Inferior parietal cortex (tissue), 1 donor: Measurements from ENCODE around the gene IL1A.
"Not testable (repeated sequence)": the region's sequence is repeated elsewhere in the genome, so short reads cannot be mapped to it uniquely, and the experiment has no call there.

ENCODE experiments used
- DNase-seq: peaks from one replicate; pipeline ENCODE4 v3.0.0-alpha.2; 2016; ENCODE audit errors: extremely low spot score

IL1A gene, protein sequence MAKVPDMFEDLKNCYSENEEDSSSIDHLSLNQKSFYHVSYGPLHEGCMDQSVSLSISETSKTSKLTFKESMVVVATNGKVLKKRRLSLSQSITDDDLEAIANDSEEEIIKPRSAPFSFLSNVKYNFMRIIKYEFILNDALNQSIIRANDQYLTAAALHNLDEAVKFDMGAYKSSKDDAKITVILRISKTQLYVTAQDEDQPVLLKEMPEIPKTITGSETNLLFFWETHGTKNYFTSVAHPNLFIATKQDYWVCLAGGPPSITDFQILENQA

DNA sequence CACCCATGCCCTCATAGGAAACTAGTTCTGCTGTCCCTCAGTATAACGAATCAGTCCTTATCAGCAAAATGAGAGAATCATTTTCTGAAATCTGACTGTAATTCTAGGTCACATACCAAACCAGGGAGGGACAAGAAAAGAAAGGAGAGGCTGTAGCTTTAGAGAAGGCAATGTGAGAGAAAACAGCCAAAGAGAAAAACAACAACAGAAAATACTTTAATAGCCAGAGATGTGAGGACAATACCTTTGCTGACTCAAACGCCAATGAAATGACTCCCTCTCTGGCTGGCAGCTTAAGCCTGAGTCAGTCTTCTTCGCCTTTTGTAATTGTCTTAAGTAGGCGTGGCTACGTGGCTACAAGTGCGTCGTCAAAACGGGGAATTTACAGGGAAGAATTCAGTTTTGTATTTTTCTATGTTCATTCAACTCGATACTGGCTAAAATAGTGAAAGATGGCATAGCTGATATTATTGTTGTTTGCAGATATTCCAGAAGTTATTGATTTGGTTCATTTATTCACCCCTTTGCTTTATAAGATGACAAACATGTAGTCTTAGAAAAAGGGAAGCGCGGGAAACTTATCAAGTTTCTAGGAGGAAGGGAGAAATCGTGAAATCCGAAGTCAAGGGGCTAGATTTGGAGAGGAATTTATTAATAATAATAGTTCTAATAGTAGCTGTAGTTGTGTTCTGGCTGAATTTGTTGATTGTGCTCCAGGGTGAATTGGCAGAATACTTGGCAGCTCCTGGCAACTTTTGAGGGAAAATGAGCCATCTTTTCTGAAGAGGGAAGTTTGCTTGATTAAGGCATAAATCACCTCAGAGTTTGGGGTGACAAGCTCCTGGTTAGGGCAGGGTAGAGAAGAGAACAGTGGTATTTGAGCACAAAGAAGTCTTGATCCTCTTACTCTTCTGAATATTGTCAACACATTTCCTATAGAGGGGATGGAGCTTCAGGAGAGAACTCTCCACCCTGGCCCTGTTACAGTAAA lies at the start of gene IL1A:
Gene IL1A (minus strand): TSS at position 295 of the 991 bp plus-strand sequence. CDS start 723 bp downstream, outside the sequence.
- DNase-seq, result peak; percentile 16

GRCh38 chr2:112833976-112834375 lies 49.7 kb upstream of the IL1A start:
- no peak for DNase-seq

DNA sequence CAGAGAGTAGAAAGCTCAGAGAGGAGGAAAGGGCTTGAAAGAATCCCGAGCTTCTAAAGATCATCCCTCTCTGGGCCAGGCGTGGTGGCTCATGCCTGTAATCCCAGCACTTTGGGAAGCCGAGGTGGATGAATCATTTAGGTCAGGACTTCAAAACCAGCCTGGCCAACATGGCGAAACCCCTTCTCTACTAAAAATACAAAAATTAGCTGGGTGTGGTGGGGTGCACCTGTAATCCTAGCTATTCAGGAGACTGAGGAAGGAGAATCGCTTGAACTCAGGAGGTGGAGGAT lies 49.3 kb upstream of the IL1A start:
- DNase-seq, result not testable (repeated sequence)

DNA sequence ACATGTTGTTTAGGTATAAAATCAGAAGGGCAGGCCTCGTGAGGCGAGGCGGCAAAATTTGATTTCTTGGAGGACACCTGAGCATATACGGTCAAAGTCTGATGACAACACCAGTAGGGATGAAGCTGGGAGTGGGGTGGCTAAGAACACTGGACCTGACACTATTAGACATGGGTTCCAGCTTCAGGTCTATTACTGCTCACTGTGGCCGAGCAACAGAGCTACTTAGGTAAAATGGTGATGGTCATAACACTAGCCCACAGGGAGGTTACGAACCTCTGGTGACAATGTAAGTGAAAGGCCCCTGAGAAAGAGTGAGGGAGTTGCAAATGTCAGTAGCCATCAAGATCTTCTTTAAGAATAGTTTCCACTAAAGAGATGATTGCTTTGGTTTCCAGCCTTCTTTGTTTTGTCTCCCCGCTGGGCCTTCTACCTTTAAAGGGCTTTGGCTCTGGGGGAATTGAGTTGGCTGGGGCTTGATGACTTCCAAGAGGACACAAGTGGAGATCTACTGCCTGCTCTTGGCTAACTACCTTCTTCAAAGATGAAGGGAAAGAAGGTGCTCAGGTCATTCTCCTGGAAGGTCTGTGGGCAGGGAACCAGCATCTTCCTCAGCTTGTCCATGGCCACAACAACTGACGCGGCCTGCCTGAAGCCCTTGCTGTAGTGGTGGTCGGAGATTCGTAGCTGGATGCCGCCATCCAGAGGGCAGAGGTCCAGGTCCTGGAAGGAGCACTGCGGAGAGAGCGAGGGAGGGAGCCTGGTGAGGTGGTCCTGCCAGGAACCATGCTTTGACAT lies 48.7 kb upstream of the IL1A start:
- no peak for DNase-seq

- DNase-seq, result no peak
Measured at GRCh38 chr2:112831946-112832840, 47.9 kb upstream of the IL1A start.

DNA sequence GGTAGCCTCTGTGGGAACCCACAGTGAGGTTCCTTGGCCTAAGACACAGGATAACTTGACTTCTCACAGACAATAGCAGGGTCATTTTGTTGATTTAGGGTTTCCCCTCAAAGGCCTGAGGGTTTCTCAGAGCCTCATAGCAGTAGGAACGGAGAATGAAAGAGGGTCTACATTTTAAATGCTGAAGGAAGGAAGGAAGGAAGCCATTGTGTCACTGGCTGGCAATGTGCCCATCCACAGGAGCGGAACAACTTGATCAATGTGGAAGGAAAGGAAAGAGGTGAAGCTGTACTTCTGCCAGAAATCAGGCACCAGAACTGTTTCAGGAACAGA lies 47.2 kb upstream of the IL1A start:
- no peak for DNase-seq

DNA sequence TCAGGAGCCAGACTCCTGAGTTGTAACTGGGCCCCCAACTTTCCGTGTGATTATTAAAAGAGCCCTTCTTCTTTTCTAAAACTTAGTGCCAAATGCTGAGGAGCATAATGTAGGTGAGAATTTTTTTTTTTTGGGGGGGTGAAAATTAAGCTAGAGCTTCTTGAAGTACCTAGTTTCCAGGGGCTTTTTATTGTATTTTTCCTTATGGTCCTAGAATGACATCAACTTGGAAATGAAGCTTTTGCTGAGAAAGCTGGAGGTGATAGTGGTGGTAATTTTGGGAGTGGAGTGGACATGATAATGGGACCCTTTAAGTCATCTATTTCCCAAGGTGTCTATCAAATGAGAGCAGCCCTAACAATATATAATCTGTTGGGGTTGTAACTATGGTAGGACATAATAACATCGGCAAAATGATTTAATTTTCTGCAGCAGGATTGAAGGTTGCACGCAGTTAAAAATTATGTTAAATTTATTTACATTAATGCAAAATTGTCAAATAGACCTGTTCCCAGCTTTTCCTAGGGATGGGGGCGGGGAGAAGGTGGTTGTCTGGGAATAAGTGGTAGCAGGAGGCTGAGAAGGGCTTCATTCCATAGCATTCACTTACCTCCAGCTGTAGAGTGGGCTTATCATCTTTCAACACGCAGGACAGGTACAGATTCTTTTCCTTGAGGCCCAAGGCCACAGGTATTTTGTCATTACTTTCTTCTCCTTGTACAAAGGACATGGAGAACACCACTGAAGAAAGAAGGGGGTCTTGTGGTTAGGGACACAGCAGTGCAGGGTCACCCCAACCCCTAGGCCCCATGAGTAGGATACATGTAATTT lies 46.6 kb upstream of the IL1A start:
- no peak for DNase-seq

GRCh38 chr2:112829961-112830681 lies 45.8 kb upstream of the IL1A start:
- DNase-seq, result no peak

DNA sequence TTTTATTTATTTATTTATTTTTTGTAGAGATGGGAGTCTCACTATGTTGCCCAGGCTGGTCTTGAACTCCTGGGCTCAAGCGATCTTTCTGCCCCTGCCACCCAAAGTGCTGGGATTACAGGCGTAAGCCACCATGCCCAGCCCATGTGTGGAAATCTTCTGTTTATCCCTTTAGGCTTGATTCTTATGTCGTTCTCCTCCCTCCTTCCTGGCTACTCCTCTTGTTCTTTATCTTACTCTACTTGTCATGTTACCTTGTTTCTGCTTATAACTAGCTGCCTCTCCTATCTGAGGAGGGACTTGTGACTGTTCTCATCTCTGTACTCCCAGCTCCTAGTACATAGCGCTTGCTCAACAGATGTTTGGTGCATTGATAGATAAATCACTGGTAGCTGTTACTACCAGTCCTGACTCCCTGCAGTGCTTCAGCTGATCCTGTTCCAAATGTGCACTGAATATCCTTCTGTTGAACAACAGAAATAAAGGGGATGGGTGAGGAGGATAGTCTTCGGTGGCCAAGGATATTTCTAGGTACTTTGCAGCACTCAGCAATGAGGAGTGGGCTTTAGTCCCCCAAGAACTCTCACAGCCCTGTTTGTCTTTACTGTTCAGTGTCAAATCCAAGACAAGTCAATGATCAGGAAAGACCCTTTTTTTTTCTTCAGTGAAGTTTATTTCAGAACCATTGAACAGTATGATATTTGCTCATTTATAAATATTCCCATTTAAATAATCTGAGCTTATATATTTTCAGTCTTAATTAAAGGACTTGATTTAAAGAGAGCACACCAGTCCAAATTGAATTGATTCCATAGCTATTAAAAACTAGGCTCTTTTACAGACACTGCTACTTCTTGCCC lies 45.0 kb upstream of the IL1A start:
- DNase-seq, result no peak

GRCh38 chr2:112828251-112828691 lies 44.0 kb upstream of the IL1A start:
- no peak for DNase-seq

DNA sequence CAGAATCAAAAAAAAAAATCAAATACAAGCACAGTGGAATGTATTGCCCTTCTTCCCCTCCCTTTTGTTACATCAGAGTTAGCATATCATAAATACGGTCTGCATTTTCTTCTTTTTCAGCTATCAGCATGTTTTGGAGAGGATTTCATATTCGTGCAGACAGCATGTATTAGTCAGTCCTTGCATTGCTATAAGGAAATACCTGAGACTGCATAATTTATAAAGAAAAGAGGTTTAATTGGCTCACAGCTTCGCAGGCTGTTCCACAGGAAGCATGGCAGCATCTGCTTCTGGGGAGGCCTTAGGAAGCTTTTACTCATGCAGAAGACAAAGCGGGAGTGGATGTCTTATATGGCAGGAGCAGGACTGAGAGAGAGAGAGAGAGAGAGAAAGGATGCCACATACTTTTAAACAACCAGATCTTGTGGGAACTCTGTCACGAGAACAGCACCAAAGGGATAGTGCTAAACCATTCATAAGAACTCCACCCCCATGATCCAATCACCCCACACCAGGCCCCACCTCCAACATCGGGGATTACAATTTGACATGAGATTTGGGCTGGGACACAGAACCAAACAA lies 43.4 kb upstream of the IL1A start:
- DNase-seq, result no peak

DNA sequence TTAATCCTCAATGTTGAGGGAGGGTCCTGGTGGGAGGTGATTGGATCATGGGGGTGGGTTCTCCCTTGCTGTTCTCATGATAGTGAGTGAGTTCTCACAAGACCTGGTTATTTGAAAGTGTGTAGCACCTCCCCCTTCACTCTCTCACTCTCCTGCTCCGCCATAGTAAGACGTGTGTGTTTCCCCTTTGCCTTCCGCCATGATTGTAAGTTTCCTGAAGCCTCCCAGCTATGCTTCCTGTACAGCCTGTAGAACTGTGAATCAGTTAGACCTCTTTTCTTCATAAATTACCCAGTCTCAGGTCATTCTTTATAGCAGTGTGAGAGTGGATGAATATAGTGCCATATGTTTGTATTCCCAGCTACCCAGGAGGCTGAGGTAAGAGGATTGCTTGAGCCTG lies 42.7 kb upstream of the IL1A start:
- DNase-seq, result no peak

GRCh38 chr2:112825706-112826105 lies 41.4 kb upstream of the IL1A start:
- DNase-seq, result no peak

GRCh38 chr2:112824694-112825085 lies 40.4 kb upstream of the IL1A start:
- no peak for DNase-seq

GRCh38 chr2:112821682-112822081 lies 37.4 kb upstream of the IL1A start:
- DNase-seq, result no peak

DNA sequence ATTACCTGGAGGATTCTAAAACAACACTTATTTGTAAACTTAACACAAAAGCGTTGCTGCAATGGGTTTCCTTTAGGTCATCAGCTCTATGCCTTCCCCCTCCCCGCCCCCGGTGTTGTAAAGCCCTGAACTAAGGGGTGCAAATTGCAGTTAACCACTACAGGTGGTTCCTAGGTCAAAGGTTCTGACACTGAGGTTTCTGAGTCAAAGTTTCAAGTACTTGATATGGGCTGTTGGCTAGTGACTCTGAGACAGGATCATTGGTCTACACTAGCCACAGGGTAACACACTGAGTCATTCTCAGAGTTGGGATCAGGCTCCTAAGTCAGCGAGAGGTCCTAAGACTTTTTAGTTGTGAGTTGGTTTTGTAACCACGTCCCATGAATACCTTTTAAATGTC lies 36.8 kb upstream of the IL1A start:
- no peak for DNase-seq

DNA sequence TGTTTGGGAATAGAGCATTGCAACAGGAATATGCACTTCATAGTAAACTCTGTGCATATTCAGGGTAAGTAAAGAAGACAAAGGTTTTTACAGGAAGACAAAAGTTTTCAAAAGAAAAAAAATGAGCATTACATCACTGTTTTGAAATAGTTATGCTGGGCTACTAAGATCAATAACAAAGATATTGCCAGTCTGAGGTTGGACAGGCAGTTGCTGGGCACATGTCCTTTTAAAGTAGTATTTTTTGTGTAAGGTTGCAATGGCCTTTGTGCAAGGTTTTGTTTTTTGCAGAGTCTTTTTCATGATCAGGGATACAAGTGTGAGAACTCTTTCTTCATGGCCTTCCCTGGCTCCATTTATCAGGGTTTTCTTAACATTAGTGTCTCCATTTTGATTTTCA lies 36.0 kb upstream of the IL1A start:
- no peak for DNase-seq

GRCh38 chr2:112819081-112819480 lies 34.8 kb upstream of the IL1A start:
- no peak for DNase-seq
